HepG2 (cell line): ENCODE measurements around the gene C11orf58. TPM values are rescaled to one million over a fixed set of nuclear protein-coding genes. Genes with fewer than 3 reads are reported as not detected.
A peak's percentile ranks its signal among the peaks of the same experiment; 100 is the strongest.

Source experiments
- ATAC-seq: fragments of 200-7000 bp; cut with Tn5 transposase; 3 replicates; pipeline ENCODE4 v1.9.1; 2020; ENCODE audit warnings: mild to moderate bottlenecking, moderate library complexity
- BruUV-seq: library from RNA; stranded (reverse); fragments of 400-500 nt; replicated peaks from 2 replicates; lab custom pipeline; 2021; lab: Mats Ljungman, UMichigan
- CTCF ChIA-PET: fragments of 300-600 bp; formaldehyde crosslinking; extraction: SDS; loops from one replicate; lab custom pipeline; 2021; ENCODE audit warnings: low total read pairs, inconsistent platforms, low intra/inter-chr PET ratio; lab: Yijun Ruan, JAX
- POLR2A ChIA-PET: fragments of 350-600 bp; sonication (Branson Sonifier 250); formaldehyde crosslinking; loops from one replicate; lab custom pipeline; 2020; ENCODE audit warnings: antibody characterized with exemption, inconsistent platforms; lab: Yijun Ruan, JAX
- DNase-seq: peaks from one replicate; pipeline ENCODE4 v3.0.0-alpha.2; 2015; ENCODE audit warnings: low spot score
- FAIRE-seq: peaks from 3 replicates; lab custom pipeline; 2011; peaks lifted over from hg19 to GRCh38; lab: Jason Lieb, UNC
- H2AFZ ChIP-seq: one replicate; pipeline ENCODE4 v1.6.1; 2011; ENCODE audit warnings: low read length, inconsistent platforms
- H3K27ac ChIP-seq: fragments of 300-600 bp; 3 replicates; pipeline ENCODE4 v1.8.0; 2011; ENCODE audit warnings: mixed run types, mild to moderate bottlenecking, mixed read lengths, low read length, inconsistent platforms; ENCODE audit not compliant: insufficient read depth; ENCODE audit errors: extremely low read length
- H3K27me3 ChIP-seq, 2 experiments: fragments of 200-600 bp in 1 of 2; 2 replicates in 1 of 2; 3 replicates in 1 of 2; pipeline versions ENCODE4 v1.6.0 to v1.8.0; 2011; ENCODE audit warnings: low read length in 2 of 2, mild to moderate bottlenecking in 2 of 2, moderate library complexity in 2 of 2, inconsistent platforms in 1 of 2; ENCODE audit not compliant: insufficient read depth in 2 of 2, control insufficient read depth in 1 of 2
- H3K36me3 ChIP-seq, 2 experiments: fragments of 200-600 bp in 1 of 2; replicated peaks in 1 of 2; 2 replicates in 1 of 2; 3 replicates in 1 of 2; pipeline versions ENCODE4 v1.5.1 to v1.8.0; 2011; ENCODE audit warnings: low read length in 2 of 2, inconsistent platforms in 1 of 2; ENCODE audit not compliant: insufficient read depth in 2 of 2, control insufficient read depth in 1 of 2
- H3K4me1 ChIP-seq: 2 replicates; pipeline ENCODE4 v1.5.1; 2012; ENCODE audit warnings: low read length, inconsistent platforms; ENCODE audit not compliant: insufficient read depth
- H3K4me2 ChIP-seq: 2 replicates; pipeline ENCODE4 v1.6.0; 2011; ENCODE audit warnings: low read depth, low read length, inconsistent platforms
- H3K4me3 ChIP-seq, 3 experiments: fragments of 200-600 bp in 1 of 3; sonication (generic), shearing (Covaris generic) in 1 of 3; replicated peaks in 1 of 3; 2 replicates each; pipeline ENCODE4 v1.5.1; 2011 to 2016; ENCODE audit warnings: low read length in 3 of 3, inconsistent platforms in 2 of 3, low read depth in 2 of 3, mild to moderate bottlenecking in 2 of 3, control low read depth in 1 of 3, mixed read lengths in 1 of 3; ENCODE audit not compliant: insufficient read depth in 1 of 3
- H3K79me2 ChIP-seq: one replicate; pipeline ENCODE4 v1.6.1; 2011; ENCODE audit warnings: low read length, inconsistent platforms; ENCODE audit not compliant: insufficient read depth
- H3K9ac ChIP-seq: 2 replicates; pipeline ENCODE4 v1.6.0; 2011; ENCODE audit warnings: mild to moderate bottlenecking, low read depth, low read length, inconsistent platforms; ENCODE audit not compliant: insufficient read depth
- H3K9me3 ChIP-seq: 2 replicates; pipeline ENCODE4 v1.5.1; 2012; ENCODE audit warnings: mild to moderate bottlenecking, low read length
- H4K20me1 ChIP-seq: 2 replicates; pipeline ENCODE4 v1.6.0; 2011; ENCODE audit warnings: inconsistent platforms, mild to moderate bottlenecking, low read length, moderate library complexity; ENCODE audit not compliant: insufficient read depth
- ARNTL ChIP-seq: sonication (generic); formaldehyde crosslinking; IDR thresholded peaks from 2 replicates; pipeline ENCODE4 v1.4.0; 2020; ENCODE audit warnings: mild to moderate bottlenecking, missing genetic modification reagents
- EEA1 ChIP-seq: sonication (generic); formaldehyde crosslinking; IDR thresholded peaks from 2 replicates; pipeline ENCODE4 v1.5.1; 2020; ENCODE audit warnings: mild to moderate bottlenecking, missing genetic modification reagents, borderline replicate concordance
- JUND ChIP-seq: sonication (generic); formaldehyde crosslinking; IDR thresholded peaks from 2 replicates; pipeline ENCODE4 v1.8.0; 2022; ENCODE audit warnings: mild to moderate bottlenecking, missing genetic modification reagents
- NR2F2 ChIP-seq: IDR thresholded peaks from 2 replicates; pipeline ENCODE4 v1.6.1; 2012; ENCODE audit warnings: low read depth, inconsistent platforms, borderline replicate concordance
- ZNF121 ChIP-seq: sonication (generic); formaldehyde crosslinking; IDR thresholded peaks from 2 replicates; pipeline ENCODE4 v1.5.0; 2020; ENCODE audit warnings: mild to moderate bottlenecking, missing genetic modification reagents
- ZNF552 ChIP-seq: sonication (generic); formaldehyde crosslinking; IDR thresholded peaks from 2 replicates; pipeline ENCODE4 v1.9.0; 2022; ENCODE audit warnings: missing genetic modification reagents, mild to moderate bottlenecking, borderline replicate concordance
- WGBS: methylation state at CpG from one replicate; pipeline ENCODE4 v1.1.6; 2017; ENCODE audit warnings: low lambda C conversion rate; 5-methylcytosine and 5-hydroxymethylcytosine counted together
- in situ Hi-C: cut with HindIII; loops from 2 replicates; pipeline ENCODE4 v1.10.0; 2017; ENCODE audit warnings: low pct_unique_long_range_greater_than_20kb; ENCODE audit not compliant: extremely low pct_ligation_motif_present
- intact Hi-C: fragments of 100-400 bp; cut with micrococcal nuclease; formaldehyde crosslinking; loops from one replicate; pipeline ENCODE4 v1.10.0; 2022; ENCODE audit not compliant: unreplicated experiment
- polyA plus RNA-seq, 8 experiments: library from polyadenylated mRNA; depleted of rRNA in 3 of 8; stranded (reverse) in 7 of 8; unstranded in 1 of 8; fragments of >200 nt; fragmentation: Illumina TruSeq in 4 of 8; extraction: Trizol in 4 of 8; gene quantifications; 2 replicates each; pipeline versions ENCODE4 v1.2.1 to v1.2.3, GENCODE V29; 2011 to 2016; ENCODE audit warnings: low read depth in 4 of 8, missing spikeins in 1 of 8, mixed read lengths in 1 of 8; ENCODE audit not compliant: insufficient read depth in 1 of 8
- total RNA-seq, 5 experiments: library from RNA; depleted of rRNA; stranded (reverse); fragments of >200 nt; fragmentation: Illumina TruSeq; extraction: Trizol; gene quantifications; 2 replicates each; pipeline ENCODE4 v1.2.3, GENCODE V29; 2016; ENCODE audit warnings: low read depth in 1 of 5
- TF ChIP-seq, protein P1 (sequence below): sonication (generic); formaldehyde crosslinking; IDR thresholded peaks from 2 replicates; pipeline ENCODE4 v1.4.0; 2020; ENCODE audit warnings: missing genetic modification reagents

The C11orf58 gene
- total and polyA plus RNA-seq, 2 of the 13 experiments (the other 11 are each of a cell fraction or from before 2014, with no cell fraction given): 83.8 to 167 TPM

DNA sequence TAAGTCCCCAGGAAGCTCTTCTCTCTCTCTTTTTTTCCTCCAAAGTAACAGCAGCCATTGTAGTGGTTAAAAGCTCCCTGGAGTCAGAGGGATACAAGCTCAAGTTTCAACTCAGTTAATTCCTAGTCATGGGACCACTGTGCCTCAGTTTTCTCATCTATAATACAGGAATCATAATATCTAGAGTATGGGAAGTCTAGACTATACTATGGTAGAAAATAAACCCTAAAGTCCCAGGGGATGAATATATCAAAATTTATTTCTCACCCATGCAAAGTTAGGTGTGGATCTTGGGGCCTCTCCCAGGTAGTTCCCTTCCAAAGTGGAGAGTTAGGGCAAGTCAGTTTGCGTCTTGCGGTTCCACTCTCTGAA, 33.7 kb downstream of the C11orf58 start (continued):
- TF ChIP-seq ZNF121 (CRISPR knock-in tag): no peak
- TF ChIP-seq NR2F2: no peak
- TF ChIP-seq, all 625 proteins: peak for 0

DNA sequence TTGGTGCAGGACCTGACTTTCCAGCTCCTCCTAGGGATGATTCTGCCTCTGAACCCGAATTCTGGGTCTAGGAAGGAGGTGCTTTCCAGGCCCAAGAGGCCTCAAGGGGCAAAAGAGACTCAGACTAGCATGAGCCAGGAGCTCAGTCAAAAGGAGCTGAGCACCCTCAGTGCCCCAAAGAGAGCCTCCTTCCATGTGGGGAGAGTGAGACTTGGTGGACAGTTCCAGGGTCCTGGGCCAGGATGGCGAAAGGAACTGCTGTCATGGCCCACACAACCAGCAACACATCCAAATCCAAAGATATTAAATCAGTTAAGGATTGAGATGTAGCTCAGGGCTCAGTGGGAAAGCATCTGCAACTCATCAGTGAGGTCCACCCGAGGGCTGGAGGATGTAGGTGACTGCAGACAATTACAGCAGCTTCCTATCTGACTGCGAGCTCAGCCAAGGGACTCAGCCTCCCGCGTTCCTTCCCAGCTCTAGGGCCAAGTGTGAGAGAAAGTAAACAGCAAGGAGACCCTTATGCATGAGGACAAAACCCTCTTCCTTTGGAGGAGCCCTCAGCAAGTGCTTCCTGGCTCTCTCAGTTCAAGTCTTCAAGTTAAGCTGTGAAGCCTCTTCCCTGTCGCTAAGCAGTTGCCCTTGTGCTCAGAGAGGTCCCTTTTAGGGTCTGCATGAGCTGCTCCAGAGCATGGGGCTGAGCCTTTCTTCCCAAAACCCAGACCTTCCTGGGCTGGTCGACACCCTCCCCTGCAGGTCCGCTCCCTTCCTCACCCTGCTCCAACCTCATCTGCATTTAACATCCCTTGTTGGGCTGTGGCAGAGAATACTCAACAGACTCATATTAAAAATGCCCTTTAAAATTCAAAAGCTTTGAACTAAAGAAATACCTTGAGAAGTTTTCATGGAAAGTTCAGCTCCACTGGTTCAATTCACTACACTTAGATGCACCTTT, 35.8 kb downstream of the C11orf58 start:
- Histone ChIP-seq H3K36me3 (peaks cover 0 to 6% of the 10 kb centered on the region in 2 experiments; a peak in 3 of 5 replicates), H3K4me1 (peaks cover 49% of the 10 kb centered on the region), H2AFZ (no peak overlapping the region), H3K79me2 (no peaks in the 10 kb centered on the region), H3K9ac (peak overlapping the region; percentile 26; the same call in 1 of the 2 replicates), H3K4me2 (peak overlapping the region; percentile 63), H3K9me3 (no peaks in the 10 kb centered on the region), H3K4me3 (peak overlapping the region in 1 of 3 experiments; percentile 33; a peak in 1 of 6 replicates), H3K27me3 (no peaks in the 10 kb centered on the region), H3K27ac (peak overlapping the region; percentile 76), H4K20me1 (no peaks in the 10 kb centered on the region)
- ATAC-seq (peak; percentile 39), DNase-seq (no peak), FAIRE-seq (no peak)
- TF ChIP-seq ARNTL: 0 out of 2 replicates have a peak, but pooled peaks have one; percentile 16
- TF ChIP-seq JUND (CRISPR knock-in tag): no peak
- TF ChIP-seq EEA1 (CRISPR knock-in tag): 0 out of 2 replicates have a peak, but pooled peaks have one; percentile 10
- TF ChIP-seq, protein P1, sequence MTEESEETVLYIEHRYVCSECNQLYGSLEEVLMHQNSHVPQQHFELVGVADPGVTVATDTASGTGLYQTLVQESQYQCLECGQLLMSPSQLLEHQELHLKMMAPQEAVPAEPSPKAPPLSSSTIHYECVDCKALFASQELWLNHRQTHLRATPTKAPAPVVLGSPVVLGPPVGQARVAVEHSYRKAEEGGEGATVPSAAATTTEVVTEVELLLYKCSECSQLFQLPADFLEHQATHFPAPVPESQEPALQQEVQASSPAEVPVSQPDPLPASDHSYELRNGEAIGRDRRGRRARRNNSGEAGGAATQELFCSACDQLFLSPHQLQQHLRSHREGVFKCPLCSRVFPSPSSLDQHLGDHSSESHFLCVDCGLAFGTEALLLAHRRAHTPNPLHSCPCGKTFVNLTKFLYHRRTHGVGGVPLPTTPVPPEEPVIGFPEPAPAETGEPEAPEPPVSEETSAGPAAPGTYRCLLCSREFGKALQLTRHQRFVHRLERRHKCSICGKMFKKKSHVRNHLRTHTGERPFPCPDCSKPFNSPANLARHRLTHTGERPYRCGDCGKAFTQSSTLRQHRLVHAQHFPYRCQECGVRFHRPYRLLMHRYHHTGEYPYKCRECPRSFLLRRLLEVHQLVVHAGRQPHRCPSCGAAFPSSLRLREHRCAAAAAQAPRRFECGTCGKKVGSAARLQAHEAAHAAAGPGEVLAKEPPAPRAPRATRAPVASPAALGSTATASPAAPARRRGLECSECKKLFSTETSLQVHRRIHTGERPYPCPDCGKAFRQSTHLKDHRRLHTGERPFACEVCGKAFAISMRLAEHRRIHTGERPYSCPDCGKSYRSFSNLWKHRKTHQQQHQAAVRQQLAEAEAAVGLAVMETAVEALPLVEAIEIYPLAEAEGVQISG: peak; percentile 37; the same call in 1 of the 2 replicates
- TF ChIP-seq ZNF552: no peak
- WGBS: 91% methylated on average over 6 of the region's 9 CpGs
- no TSS peak for BruUV-seq
- in situ Hi-C loops: no loop called here
- CTCF ChIA-PET: no interaction called here
- intact Hi-C loops: no loop called here
- POLR2A ChIA-PET: interaction anchor here (0.8 kb wide), 1 partner anchor 304 kb away, joined by 3 read pairs; no protein-coding TSS in a partner anchor
